SK-N-SH treated with all-trans-retinoic acid at 6 μM for 48 hours (cell line): Measurements from ENCODE around the gene EN2.

ENCODE experiments used
- ATAC-seq: fragments of 200-7000 bp; cut with Tn5 transposase; 3 replicates; pipeline ENCODE4 v1.9.1; 2020; ENCODE audit warnings: mild to moderate bottlenecking, moderate library complexity
- ARNTL ChIP-seq: fragments of 450-650 bp; formaldehyde crosslinking; IDR thresholded peaks from 2 replicates; pipeline ENCODE4 v1.5.0; 2020; ENCODE audit warnings: low read depth, mild to moderate bottlenecking, moderate library complexity, borderline replicate concordance
- BACH2 ChIP-seq: fragments of 250-450 bp; sonication (Bioruptor Pico); IDR thresholded peaks from 2 replicates; pipeline ENCODE4 v1.9.0; 2021; ENCODE audit warnings: mild to moderate bottlenecking, borderline replicate concordance
- CSDC2 ChIP-seq: fragments of 250-450 bp; sonication (Bioruptor Pico); IDR thresholded peaks from 2 replicates; pipeline ENCODE4 v1.5.0; 2020; ENCODE audit warnings: mild to moderate bottlenecking, moderate library complexity
- ESRRG ChIP-seq: fragments of 250-450 bp; sonication (Bioruptor Pico); IDR thresholded peaks from 2 replicates; pipeline ENCODE4 v1.6.1; 2021; ENCODE audit warnings: mild to moderate bottlenecking
- GLIS3 ChIP-seq: fragments of 250-450 bp; sonication (Bioruptor Pico); IDR thresholded peaks from 2 replicates; pipeline ENCODE4 v1.5.0; 2020; ENCODE audit warnings: mild to moderate bottlenecking, moderate library complexity
- ISL1 ChIP-seq: fragments of 250-450 bp; sonication (Bioruptor Pico); IDR thresholded peaks from 2 replicates; pipeline ENCODE4 v2.1.2; 2022; ENCODE audit warnings: mild to moderate bottlenecking, moderate library complexity
- OSR1 ChIP-seq: fragments of 250-450 bp; sonication (Bioruptor Pico); IDR thresholded peaks from 2 replicates; pipeline ENCODE4 v1.8.0; 2022; ENCODE audit warnings: moderate library complexity, mild to moderate bottlenecking, inconsistent platforms
- PPARA ChIP-seq: fragments of 250-450 bp; sonication (Bioruptor Pico); IDR thresholded peaks from 2 replicates; pipeline ENCODE4 v1.5.0; 2020; ENCODE audit warnings: mild to moderate bottlenecking, borderline replicate concordance
- TCF4 ChIP-seq: fragments of 250-450 bp; sonication (Bioruptor Pico); IDR thresholded peaks from 2 replicates; pipeline ENCODE4 v1.8.0; 2021; ENCODE audit warnings: mild to moderate bottlenecking, moderate library complexity, borderline replicate concordance
- ZC3H10 ChIP-seq: fragments of 250-450 bp; sonication (Bioruptor Pico); IDR thresholded peaks from 2 replicates; pipeline ENCODE4 v1.5.1; 2021; ENCODE audit warnings: mild to moderate bottlenecking, moderate library complexity
- ZFP30 ChIP-seq: fragments of 450-650 bp; formaldehyde crosslinking; IDR thresholded peaks from 2 replicates; pipeline ENCODE4 v1.5.0; 2022; ENCODE audit warnings: mild to moderate bottlenecking, moderate library complexity
- ZNF565 ChIP-seq: fragments of 450-650 bp; formaldehyde crosslinking; conservative IDR thresholded peaks from 2 replicates; pipeline ENCODE4 v1.5.0; 2020; ENCODE audit warnings: low read depth, mild to moderate bottlenecking, moderate library complexity
- TF ChIP-seq, protein P1 (sequence below): fragments of 250-450 bp; sonication (Bioruptor Pico); IDR thresholded peaks from 2 replicates; pipeline ENCODE4 v1.8.0; 2021; ENCODE audit warnings: low read depth, mild to moderate bottlenecking, moderate library complexity, borderline replicate concordance
- TF ChIP-seq, protein P2 (sequence below): fragments of 250-450 bp; sonication (Bioruptor Pico); IDR thresholded peaks from 2 replicates; pipeline ENCODE4 v1.5.1; 2020; ENCODE audit warnings: low read depth, mild to moderate bottlenecking, moderate library complexity
- TF ChIP-seq, protein P3 (sequence below): fragments of 250-450 bp; sonication (Bioruptor Pico); IDR thresholded peaks from 2 replicates; pipeline ENCODE4 v1.8.0; 2020; ENCODE audit warnings: mild to moderate bottlenecking, moderate library complexity, borderline replicate concordance
- TF ChIP-seq, protein P4 (sequence below): fragments of 250-450 bp; sonication (Bioruptor Pico); IDR thresholded peaks from 2 replicates; pipeline ENCODE4 v1.5.0; 2020; ENCODE audit warnings: mild to moderate bottlenecking, moderate library complexity
- TF ChIP-seq, protein P5 (sequence below): fragments of 250-450 bp; sonication (Bioruptor Pico); IDR thresholded peaks from 2 replicates; pipeline ENCODE4 v1.5.1; 2021; ENCODE audit warnings: mild to moderate bottlenecking, moderate library complexity

The EN2 gene

DNA sequence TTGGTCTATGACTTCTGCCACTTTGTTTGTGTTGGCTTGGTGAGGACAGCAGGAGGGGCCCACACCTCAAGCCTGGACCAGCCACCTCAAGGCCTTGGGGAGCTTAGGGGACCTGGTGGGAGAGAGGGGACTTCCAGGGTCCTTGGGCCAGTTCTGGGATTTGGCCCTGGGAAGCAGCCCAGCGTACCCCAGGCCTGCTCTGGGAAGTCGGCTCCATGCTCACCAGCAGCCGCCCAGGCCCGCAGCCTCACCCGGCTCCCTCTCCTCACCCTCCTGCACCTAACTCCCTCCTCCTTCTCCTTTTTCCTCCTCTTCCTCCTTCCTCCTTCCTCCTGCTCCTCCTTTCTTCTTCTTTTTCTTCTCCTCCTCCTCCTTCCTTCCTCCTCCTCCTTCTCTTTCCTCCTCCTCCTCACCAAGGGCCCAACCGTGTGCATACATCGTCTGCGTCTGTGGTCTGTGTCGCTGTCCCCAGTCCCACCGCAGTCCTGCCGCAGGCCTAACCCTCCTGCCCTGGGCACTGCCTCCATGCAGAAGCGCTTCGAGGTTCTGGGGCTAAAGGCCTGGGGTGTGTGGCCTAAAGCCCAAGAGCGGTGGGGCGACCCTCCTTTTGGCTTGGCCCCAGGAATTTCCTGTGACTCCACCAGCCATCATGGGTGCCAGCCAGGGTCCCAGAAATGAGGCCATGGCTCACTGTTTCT, 5.3 kb downstream of the EN2 start (continued):
- TF ChIP-seq, protein P1, sequence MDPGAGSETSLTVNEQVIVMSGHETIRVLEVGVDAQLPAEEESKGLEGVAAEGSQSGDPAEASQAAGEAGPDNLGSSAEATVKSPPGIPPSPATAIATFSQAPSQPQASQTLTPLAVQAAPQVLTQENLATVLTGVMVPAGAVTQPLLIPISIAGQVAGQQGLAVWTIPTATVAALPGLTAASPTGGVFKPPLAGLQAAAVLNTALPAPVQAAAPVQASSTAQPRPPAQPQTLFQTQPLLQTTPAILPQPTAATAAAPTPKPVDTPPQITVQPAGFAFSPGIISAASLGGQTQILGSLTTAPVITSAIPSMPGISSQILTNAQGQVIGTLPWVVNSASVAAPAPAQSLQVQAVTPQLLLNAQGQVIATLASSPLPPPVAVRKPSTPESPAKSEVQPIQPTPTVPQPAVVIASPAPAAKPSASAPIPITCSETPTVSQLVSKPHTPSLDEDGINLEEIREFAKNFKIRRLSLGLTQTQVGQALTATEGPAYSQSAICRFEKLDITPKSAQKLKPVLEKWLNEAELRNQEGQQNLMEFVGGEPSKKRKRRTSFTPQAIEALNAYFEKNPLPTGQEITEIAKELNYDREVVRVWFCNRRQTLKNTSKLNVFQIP (CRISPR knock-in tag), result no peak
- no peak for TF ChIP-seq GLIS3 (CRISPR knock-in tag)
- no peak for TF ChIP-seq OSR1 (CRISPR knock-in tag)
- TF ChIP-seq, protein P2, sequence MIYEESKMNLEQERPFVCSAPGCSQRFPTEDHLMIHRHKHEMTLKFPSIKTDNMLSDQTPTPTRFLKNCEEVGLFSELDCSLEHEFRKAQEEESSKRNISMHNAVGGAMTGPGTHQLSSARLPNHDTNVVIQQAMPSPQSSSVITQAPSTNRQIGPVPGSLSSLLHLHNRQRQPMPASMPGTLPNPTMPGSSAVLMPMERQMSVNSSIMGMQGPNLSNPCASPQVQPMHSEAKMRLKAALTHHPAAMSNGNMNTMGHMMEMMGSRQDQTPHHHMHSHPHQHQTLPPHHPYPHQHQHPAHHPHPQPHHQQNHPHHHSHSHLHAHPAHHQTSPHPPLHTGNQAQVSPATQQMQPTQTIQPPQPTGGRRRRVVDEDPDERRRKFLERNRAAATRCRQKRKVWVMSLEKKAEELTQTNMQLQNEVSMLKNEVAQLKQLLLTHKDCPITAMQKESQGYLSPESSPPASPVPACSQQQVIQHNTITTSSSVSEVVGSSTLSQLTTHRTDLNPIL, result no peak
- TF ChIP-seq ZC3H10, result no peak
- TF ChIP-seq TCF4, result no peak

DNA sequence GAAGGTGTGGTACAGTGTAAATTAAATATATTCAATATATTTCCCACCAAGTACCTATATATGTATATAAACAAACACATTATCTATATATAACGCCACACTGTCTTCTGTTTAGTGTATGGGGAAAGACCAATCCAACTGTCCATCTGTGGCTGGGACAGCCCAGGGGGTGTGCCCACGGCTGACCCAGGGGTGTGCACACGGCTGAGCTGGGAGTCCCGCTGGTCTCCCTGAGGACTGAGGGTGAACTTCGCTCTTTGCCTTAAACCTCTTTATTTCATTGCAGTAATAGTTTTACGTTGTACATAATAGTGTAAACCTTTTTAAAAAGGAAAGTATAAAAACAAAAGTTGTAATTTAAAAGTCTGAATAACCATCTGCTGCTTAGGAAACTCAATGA, 6.3 kb downstream of the EN2 start:
- TF ChIP-seq ARNTL, result no peak
- TF ChIP-seq, protein P1 (CRISPR knock-in tag), result no peak
- TF ChIP-seq, protein P3, sequence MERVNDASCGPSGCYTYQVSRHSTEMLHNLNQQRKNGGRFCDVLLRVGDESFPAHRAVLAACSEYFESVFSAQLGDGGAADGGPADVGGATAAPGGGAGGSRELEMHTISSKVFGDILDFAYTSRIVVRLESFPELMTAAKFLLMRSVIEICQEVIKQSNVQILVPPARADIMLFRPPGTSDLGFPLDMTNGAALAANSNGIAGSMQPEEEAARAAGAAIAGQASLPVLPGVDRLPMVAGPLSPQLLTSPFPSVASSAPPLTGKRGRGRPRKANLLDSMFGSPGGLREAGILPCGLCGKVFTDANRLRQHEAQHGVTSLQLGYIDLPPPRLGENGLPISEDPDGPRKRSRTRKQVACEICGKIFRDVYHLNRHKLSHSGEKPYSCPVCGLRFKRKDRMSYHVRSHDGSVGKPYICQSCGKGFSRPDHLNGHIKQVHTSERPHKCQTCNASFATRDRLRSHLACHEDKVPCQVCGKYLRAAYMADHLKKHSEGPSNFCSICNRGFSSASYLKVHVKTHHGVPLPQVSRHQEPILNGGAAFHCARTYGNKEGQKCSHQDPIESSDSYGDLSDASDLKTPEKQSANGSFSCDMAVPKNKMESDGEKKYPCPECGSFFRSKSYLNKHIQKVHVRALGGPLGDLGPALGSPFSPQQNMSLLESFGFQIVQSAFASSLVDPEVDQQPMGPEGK (CRISPR knock-in tag), result no peak
- no peak for TF ChIP-seq ISL1 (CRISPR knock-in tag)
- no peak for TF ChIP-seq CSDC2
- TF ChIP-seq, protein P4, sequence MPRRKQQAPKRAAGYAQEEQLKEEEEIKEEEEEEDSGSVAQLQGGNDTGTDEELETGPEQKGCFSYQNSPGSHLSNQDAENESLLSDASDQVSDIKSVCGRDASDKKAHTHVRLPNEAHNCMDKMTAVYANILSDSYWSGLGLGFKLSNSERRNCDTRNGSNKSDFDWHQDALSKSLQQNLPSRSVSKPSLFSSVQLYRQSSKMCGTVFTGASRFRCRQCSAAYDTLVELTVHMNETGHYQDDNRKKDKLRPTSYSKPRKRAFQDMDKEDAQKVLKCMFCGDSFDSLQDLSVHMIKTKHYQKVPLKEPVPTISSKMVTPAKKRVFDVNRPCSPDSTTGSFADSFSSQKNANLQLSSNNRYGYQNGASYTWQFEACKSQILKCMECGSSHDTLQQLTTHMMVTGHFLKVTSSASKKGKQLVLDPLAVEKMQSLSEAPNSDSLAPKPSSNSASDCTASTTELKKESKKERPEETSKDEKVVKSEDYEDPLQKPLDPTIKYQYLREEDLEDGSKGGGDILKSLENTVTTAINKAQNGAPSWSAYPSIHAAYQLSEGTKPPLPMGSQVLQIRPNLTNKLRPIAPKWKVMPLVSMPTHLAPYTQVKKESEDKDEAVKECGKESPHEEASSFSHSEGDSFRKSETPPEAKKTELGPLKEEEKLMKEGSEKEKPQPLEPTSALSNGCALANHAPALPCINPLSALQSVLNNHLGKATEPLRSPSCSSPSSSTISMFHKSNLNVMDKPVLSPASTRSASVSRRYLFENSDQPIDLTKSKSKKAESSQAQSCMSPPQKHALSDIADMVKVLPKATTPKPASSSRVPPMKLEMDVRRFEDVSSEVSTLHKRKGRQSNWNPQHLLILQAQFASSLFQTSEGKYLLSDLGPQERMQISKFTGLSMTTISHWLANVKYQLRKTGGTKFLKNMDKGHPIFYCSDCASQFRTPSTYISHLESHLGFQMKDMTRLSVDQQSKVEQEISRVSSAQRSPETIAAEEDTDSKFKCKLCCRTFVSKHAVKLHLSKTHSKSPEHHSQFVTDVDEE (CRISPR knock-in tag), result no peak
- no peak for TF ChIP-seq PPARA (CRISPR knock-in tag)
- no peak for TF ChIP-seq TCF4
- no peak for TF ChIP-seq ZNF565
- no peak for TF ChIP-seq OSR1 (CRISPR knock-in tag)
- TF ChIP-seq BACH2 (CRISPR knock-in tag), result no peak
- TF ChIP-seq, protein P5, sequence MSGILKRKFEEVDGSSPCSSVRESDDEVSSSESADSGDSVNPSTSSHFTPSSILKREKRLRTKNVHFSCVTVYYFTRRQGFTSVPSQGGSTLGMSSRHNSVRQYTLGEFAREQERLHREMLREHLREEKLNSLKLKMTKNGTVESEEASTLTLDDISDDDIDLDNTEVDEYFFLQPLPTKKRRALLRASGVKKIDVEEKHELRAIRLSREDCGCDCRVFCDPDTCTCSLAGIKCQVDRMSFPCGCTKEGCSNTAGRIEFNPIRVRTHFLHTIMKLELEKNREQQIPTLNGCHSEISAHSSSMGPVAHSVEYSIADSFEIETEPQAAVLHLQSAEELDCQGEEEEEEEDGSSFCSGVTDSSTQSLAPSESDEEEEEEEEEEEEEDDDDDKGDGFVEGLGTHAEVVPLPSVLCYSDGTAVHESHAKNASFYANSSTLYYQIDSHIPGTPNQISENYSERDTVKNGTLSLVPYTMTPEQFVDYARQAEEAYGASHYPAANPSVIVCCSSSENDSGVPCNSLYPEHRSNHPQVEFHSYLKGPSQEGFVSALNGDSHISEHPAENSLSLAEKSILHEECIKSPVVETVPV (CRISPR knock-in tag), result no peak
- TF ChIP-seq, protein P2, result no peak
- TF ChIP-seq ZFP30 (CRISPR knock-in tag), result no peak
- no peak for TF ChIP-seq ESRRG (CRISPR knock-in tag)
- ATAC-seq, result 0 out of 3 replicates have a peak, but pooled peaks have one; percentile 6
